ENCODE results near the gene PCED1B.

DNA sequence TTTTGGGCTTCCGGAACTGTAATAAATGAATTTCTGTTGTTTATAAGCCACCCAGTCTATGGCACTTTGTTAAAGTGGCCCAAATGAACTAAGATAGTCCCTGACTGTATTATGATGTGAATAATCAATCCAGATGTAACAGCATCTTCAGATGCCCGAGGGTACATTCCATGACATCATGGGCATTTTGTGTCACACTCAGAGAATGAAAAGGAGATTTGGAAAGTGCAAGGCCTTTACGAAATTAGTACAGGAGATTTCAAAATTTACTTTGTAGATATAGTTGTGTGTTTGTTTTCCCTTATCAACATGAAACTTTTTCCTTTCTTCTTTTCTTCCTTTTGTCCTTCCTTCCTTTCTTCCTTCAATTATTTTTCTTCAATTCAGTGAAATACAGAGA is 54.6 kb downstream of the PCED1B start:
- TF ChIP-seq, protein P1, sequence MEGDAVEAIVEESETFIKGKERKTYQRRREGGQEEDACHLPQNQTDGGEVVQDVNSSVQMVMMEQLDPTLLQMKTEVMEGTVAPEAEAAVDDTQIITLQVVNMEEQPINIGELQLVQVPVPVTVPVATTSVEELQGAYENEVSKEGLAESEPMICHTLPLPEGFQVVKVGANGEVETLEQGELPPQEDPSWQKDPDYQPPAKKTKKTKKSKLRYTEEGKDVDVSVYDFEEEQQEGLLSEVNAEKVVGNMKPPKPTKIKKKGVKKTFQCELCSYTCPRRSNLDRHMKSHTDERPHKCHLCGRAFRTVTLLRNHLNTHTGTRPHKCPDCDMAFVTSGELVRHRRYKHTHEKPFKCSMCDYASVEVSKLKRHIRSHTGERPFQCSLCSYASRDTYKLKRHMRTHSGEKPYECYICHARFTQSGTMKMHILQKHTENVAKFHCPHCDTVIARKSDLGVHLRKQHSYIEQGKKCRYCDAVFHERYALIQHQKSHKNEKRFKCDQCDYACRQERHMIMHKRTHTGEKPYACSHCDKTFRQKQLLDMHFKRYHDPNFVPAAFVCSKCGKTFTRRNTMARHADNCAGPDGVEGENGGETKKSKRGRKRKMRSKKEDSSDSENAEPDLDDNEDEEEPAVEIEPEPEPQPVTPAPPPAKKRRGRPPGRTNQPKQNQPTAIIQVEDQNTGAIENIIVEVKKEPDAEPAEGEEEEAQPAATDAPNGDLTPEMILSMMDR (optimal IDR thresholded peaks at IDR 0.05 in 1 of 3, IDR thresholded peaks at IDR 0.05 in 1 of 3, conservative IDR thresholded peaks at IDR 0.05 in 1 of 3; ENCODE audit: extremely low read depth in 1 of 3, insufficient read depth in 2 of 3, low read length in 3 of 3), result no peak
- TF ChIP-seq EZH2 (IDR thresholded peaks at IDR 0.05; ENCODE audit: low read length), result no peak

Data from keratinocyte (primary cell).